GOT3 (cell line): ENCODE measurements around the gene TMEM184A.

Experiments
- DNase-seq: peaks from one replicate; lab custom pipeline; 2025; ENCODE audit warnings: mixed read lengths; lab: John Stamatoyannopoulos, UW

TMEM184A gene

GRCh38 chr7:1567049-1567771 is 11.2 kb upstream of the TMEM184A start:
- DNase-seq = peak; percentile 84

- DNase-seq = no peak
These were observed 10.7 kb upstream of the TMEM184A start for GRCh38 chr7:1566687-1567048.

DNA sequence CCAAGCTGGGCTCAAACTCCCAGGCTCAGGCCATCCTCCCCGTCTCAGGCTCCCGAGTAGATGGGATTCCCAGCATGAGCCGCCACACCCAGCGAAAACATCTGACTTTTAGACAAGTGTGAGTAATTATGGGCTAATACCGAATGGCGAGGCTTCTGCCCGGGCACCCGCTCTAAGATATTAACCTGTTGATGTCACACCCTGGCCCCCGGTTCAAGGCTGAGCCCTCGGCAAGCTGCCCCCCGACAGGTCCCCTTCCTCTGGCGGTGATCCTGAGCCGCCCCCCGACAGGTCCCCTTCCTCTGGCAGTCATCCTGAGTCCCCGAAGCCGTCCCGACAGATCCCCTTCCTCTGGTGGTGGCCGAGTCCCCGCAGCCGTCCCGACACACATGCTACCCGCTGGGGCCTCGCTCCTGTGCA is 8.6 kb upstream of the TMEM184A start:
- DNase-seq = no peak

DNA sequence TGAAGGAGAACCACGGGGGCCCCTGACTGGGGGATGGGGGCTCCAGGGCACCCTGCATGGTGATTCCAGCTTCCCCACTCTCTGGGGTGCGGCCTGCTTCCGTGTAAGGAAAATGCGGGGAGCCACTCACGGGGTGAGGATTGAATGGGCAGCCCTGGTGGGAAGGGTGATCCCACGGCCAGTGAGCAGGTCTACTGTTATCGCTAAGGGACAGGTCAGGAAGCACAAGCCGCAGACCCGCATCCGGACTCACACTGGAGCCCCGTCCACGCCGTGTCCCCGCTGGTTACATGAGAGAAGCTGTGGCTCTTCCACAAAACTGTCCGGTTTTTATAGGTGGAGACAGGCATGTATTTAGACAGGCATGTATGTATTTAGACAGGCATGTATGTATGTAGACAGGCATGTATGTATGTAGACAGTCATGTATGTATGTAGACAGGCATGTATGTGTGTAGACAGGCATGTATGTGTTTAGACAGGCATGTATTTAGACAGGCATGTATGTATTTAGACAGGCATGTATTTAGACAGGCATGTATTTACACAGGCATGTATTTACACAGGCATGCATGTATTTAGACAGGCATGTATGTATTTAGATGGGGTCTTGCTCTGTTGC is 8.1 kb upstream of the TMEM184A start:
- no peak for DNase-seq

GRCh38 chr7:1562597-1563051 is 6.6 kb upstream of the TMEM184A start:
- DNase-seq = no peak

DNA sequence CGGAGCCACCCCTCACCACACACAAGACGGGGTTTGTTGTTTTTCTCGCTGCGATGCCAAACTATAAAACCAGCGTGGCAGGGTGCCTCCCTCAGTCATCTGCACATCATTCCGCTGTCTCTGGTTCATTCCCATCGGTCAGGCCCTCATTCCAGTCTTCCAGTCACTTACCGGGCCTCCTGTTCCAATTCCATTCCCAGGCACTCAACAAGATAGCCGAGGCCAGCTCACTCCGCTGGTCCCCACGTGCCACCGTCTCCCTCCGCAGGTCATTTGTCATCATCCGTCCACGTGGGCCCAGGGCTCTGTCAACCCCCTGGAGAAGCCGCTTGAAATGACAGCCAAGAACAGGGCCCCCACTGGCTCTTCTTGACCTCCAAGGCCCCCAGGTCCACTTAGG is 6.1 kb upstream of the TMEM184A start:
- no peak for DNase-seq

DNA sequence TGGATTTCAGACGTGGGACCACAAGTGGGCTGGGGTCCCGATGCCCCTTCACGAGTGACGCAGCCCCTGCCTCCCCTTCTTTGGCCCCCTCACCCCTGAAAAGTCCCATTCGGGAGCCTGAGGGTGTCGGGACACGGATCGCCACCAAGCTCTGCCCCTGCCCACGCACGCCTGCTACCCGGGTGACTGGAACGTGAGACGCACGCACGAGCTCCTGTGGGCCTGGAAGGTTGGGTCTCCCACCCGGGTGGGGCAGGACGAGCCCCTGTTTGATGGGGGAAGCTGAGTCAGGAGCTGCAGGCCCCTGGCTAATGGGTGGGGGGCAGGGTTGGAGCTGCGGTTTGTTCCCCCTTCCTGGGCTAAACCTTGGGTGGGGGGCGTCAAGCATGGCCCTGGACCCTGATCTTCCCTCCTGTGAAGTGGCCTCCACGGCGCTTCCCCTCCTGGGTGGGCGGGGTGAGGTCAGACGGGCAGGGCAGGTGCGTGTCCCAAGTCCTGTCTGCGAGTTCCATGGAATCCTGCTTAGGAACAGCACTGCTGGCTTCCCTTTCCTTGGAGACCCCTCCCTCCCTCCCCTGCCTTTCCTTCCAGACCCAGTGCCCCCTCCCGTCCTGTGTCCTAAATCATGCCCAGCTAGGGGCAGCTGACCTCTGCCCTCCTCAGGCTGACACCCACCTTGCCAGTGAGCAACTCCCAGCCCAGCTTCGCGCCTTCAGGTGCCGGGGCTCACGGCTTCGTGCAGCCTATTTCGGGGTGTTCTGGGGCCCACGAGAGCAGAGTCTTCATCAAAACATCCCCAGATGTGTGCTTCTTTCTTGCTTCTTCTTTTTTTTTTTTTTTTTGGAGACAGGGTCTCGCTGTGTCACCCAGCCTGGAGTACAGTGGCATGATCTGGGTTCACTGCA is 5.3 kb upstream of the TMEM184A start:
- DNase-seq = no peak

- no peak for DNase-seq
These were observed 4.6 kb upstream of the TMEM184A start for GRCh38 chr7:1560620-1561031.

- DNase-seq = no peak
These were observed 3.9 kb upstream of the TMEM184A start for GRCh38 chr7:1559626-1560590.

- no peak for DNase-seq
These were observed 3.0 kb upstream of the TMEM184A start for GRCh38 chr7:1558841-1559625.

- DNase-seq = no peak
These were observed 2.3 kb upstream of the TMEM184A start for GRCh38 chr7:1558181-1558811.

- DNase-seq = no peak
These were observed 1.8 kb upstream of the TMEM184A start for GRCh38 chr7:1557771-1558170.

DNA sequence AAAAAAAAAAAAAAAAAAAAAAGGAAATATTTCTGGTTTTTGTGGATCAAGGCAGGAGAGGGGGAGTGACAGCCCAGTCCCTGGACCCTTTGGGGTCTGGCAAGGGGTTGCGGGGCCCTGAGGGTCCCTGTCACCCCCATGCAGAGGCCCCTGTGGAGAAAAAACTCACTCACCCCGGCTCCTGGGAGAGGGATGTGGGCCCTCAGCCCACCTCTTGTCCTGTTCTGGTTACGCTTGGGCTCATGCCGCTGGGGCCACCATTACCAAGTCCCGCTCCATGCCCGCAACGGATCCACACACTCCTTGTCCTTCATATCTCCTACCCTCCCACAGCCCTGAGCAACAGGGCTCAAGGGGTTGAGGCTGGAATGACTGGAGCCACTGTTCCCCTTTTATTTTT is 1.0 kb upstream of the TMEM184A start:
- no peak for DNase-seq

DNA sequence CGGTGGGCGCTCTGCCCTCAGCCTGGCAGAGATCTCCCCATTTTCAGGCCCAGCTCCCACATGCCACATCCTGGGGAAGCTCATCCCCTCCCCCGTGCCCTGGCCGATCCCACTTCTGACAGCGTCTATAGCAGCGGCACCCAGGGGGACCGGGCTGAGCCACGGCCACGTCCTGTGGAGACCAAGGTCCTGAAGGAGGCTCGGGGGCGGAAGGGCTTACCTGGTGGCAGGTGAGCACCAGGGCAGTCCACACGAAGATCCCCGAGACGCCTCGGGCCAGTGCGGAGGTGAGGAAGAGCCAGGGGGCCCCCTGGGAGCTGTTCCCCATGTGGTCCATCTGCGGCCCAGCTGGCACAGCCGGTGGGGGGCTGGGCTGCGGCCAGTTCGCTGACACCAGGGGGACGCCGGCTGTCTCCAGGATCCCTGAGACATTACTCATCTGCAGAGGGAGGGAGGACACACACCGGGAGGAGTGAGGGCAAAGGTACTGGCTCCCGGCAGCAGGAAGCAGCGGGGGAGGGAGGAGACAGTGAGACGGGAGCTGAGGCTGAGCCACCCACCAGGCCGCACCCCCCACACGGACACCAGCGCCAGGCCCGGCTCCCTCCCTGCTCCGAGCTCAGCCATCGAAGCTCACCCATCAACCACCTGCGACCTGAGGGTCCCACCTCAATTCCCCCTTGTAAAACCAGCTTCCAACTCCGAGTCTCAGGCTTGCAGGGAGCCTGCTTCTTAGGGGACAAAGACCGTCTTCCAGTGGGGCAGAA is 776 bp downstream of the TMEM184A start:
- DNase-seq = no peak

DNA sequence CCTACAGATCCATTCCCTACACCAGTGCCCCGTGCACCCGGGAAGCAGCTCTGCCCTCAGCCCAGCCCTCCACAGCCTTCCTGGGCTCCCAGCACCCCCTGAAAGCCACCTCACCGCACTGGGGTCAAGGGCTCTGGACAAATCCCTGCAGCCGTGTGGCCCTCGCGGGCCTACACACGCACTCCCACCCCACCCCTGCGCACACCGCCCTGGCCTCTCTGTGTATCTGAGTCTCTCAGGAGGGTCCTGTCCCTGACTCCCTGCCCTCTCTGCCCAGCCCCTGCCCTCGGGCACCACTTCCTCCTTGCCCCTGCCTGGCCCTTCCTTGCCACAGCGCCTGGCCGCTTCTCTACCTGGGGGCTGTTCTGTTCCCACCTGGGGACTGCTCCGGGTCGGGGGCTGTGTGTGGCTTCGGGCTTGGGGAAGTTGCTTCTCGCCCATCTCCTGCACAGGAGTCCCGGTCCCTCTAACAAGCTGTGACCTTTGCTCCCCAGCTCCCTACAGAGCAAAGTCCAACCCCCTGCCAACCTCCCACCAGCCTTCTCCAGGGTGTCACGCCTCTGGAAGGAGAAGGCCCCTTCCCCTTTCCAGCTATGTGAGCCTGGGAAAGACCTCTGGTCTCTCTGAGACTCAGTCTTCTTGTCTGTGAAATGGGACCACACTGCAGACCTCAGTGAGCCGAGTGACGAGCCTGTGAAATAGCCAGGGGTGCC is 1.5 kb downstream of the TMEM184A start:
- DNase-seq = no peak

DNA sequence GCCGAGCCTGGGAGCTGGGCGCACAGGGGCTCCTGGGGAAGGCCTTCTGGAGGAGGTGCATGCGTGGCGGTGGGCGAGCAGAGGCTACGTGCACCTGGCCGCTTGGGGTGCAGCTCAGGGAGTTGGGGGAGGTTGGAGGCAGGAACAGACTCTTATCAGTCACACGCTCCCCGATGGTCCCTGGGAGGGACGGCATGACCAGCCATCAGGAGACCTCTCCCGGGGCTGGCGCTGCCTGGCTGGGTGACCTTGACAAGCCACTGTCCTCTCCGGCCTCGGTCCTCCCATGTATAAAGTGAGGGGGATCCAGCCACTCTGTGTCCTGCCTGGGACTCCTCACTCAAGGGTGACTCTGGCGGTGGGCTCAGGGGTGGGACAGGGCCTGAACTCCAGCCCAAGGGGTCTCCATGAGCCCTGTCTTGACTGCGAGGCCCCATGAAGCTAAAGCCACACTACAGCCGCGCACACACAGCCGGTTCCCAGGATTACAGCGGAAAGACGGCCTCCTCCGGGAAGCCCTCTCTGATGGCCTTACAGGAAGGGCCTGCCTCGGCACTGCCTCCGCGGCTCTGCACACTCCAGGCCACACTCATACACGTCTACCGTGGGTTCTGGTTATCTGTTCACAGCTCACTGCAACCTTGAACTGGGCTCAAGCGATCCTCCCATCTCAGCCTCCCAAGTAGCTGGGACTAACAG is 2.3 kb downstream of the TMEM184A start:
- DNase-seq = no peak

GRCh38 chr7:1552200-1552599 is 3.8 kb downstream of the TMEM184A start:
- DNase-seq = no peak

- DNase-seq = no peak
These were observed 5.2 kb downstream of the TMEM184A start for GRCh38 chr7:1550846-1551155.
